Activated naive CD4-positive, alpha-beta T cell treated with anti-CD3 and anti-CD28 coated beads for 36 hours (primary cell): ENCODE measurements around the gene SLC25A23. TPM values are rescaled to one million over a fixed set of nuclear protein-coding genes. Genes with fewer than 3 reads are reported as not detected.
"Not testable (repeated sequence)": the region's sequence is repeated elsewhere in the genome, so short reads cannot be mapped to it uniquely, and the experiment has no call there.

Experiments
- CTCF ChIA-PET: fragments of 350-600 bp; sonication (Branson Sonifier 250); formaldehyde crosslinking; loops from one replicate; lab custom pipeline; 2021; ENCODE audit warnings: antibody characterized with exemption; lab: Charles Lee
- DNase-seq: peaks from one replicate; pipeline ENCODE4 v3.0.0-alpha.2; 2020
- H3K27ac Mint-ChIP-seq: one replicate; pipeline ENCODE4 v1.8.0; 2021; ENCODE audit warnings: mild to moderate bottlenecking, mixed read lengths
- H3K27me3 Mint-ChIP-seq: one replicate; pipeline ENCODE4 v1.8.0; 2021; ENCODE audit warnings: low read depth, mixed read lengths
- H3K36me3 Mint-ChIP-seq: one replicate; pipeline ENCODE4 v1.8.0; 2021; ENCODE audit warnings: low read depth, mixed read lengths
- H3K4me1 Mint-ChIP-seq: one replicate; pipeline ENCODE4 v1.8.0; 2021; ENCODE audit warnings: low read depth, mixed read lengths
- H3K4me3 Mint-ChIP-seq: one replicate; pipeline ENCODE4 v1.8.0; 2021; ENCODE audit warnings: mild to moderate bottlenecking, moderate library complexity, mixed read lengths
- H3K9me3 Mint-ChIP-seq: one replicate; pipeline ENCODE4 v1.8.0; 2021; ENCODE audit warnings: mixed read lengths
- intact Hi-C: fragments of 100-400 bp; cut with micrococcal nuclease; formaldehyde crosslinking; loops from one replicate; pipeline ENCODE4 v1.15.1; 2023
- total RNA-seq, 2 experiments: library from RNA; stranded (reverse); gene quantifications; one replicate each; pipeline ENCODE4 v1.2.3, GENCODE V29; 2021

SLC25A23 gene
- total RNA-seq = 10 to 100 TPM; 16.2 to 18.2 TPM

DNA sequence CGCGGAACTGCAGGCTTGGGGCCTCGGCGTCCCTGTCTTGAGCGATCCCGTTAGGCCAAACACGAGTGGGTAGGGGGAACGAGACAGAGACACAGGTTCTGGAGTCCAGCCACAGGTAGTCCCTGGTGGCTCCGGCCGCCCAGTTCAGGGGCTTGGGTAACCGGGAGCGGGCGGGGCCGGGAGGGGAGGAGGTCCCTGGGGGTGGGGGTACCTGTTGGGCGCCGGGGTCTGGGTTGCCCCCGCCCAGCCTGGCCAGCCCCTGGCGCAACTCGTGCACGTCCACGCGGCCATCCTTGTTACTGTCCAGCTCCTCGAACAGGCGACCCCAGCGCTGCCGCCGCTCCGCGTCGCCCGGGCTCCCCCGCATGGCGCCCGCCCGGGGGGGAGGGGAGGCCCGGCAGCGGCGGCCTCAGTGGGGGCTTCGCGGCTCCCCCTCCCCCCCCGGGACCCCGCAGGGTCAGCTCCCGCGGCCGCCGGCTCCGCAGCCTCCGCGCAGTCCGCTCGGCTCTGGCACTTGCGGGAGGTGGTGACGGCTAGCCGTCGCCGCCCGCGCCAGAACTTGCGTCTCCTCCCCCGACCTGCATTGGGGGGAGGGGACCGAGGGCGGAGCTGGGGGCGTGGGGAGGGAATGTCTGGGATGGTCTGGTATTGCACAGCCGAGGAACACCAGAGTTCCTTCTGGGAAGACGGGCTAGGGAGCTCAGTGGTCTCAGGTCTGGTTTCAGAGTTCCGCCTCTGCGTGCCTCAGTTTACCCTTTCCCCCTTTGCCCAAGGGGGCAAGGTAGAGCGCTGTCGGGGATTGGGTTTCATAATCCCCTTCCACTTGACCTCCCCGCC lies at the start of gene SLC25A23:
TSS of gene SLC25A23 (minus strand) at position 531 of the 837 bp plus-strand sequence. CDS start at position 367, 164 bp downstream.
- CTCF ChIA-PET = interaction anchor here (1.0 kb wide), 1 partner anchor 22 kb away, joined by 3 read pairs; the partner anchor contains the start of gene DENND1C
- H3K4me3 Mint-ChIP-seq = peak within 1 kb of the TSS; percentile 90
- H3K27me3 Mint-ChIP-seq = no peaks in the 10 kb centered on the region
- H3K27ac Mint-ChIP-seq = peak within 1 kb of the TSS; percentile 78
- DNase-seq = peak; percentile 68
- H3K9me3 Mint-ChIP-seq = peaks cover 13% of the 10 kb centered on the region
- intact Hi-C loops = loop anchor here (1.0 to 5.0 kb wide), 11 partner anchors 22 to 555 kb away; partner anchors contain the start of genes CLPP, DENND1C, GPR108 and GTF2F1
- peaks cover 15% of the 10 kb centered on the region for H3K4me1 Mint-ChIP-seq
- peaks cover 18% of the 10 kb centered on the region for H3K36me3 Mint-ChIP-seq

DNA sequence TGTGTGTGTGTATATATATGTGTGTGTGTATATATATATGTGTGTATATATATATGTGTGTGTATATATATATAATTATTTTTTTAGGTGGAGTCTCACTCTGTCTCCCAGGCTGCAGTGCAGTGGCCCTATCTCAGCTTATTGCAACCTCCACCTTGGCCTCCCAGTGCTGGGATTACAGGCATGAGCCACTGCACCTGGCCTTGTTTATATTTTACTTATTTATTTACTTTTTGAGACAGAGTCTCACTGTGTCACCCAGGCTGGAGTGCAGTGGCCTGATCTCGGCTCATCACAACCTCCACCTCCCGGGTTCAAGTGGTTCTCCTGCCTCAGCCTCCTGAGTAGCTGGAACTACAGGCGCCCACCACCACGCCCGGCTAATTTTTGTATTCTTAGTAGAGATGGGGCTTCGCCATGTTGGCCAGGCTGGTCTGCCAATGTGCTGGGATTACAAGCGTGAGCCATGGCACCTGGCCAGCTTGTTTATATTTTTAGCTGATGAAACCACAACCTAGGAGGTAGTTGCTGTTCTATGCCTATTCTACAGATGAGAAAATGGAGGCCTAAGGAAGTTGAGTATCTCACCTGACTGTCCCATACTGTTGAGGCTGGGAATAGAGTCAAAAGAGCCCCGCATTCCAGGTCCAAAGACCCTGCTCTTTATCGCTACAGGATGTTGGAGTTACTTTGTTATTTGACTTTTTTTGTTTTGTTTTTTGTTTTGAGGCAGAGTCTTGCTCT lies 48.6 kb upstream of the SLC25A23 start:
- H3K4me1 Mint-ChIP-seq, H3K4me3 Mint-ChIP-seq, H3K9me3 Mint-ChIP-seq, H3K27ac Mint-ChIP-seq, DNase-seq, CTCF ChIA-PET, H3K27me3 Mint-ChIP-seq, H3K36me3 Mint-ChIP-seq: not testable (repeated sequence)
- intact Hi-C loops = loop anchor here (10.0 kb wide), 1 partner anchor 233 kb away; the partner anchor contains the start of gene MLLT1

GRCh38 chr19:6503407-6504201 lies 44.0 kb upstream of the SLC25A23 start:
- H3K4me3 Mint-ChIP-seq = peak overlapping the region; percentile 5
- H3K4me1 Mint-ChIP-seq = peaks cover 9% of the 10 kb centered on the region
- no peak for DNase-seq
- H3K9me3 Mint-ChIP-seq = no peaks in the 10 kb centered on the region
- peaks cover 5% of the 10 kb centered on the region for H3K27me3 Mint-ChIP-seq
- no peaks in the 10 kb centered on the region for H3K36me3 Mint-ChIP-seq
- intact Hi-C loops = loop anchor here (2.0 to 10.0 kb wide), 4 partner anchors 43 to 285 kb away; partner anchors contain the start of genes ALKBH7 and MLLT1
- CTCF ChIA-PET = interaction anchor here (0.6 to 1.6 kb wide), 6 partner anchors 13 to 262 kb away, joined by 3 to 11 read pairs (median 5); partner anchors contain the start of gene DENND1C
- H3K27ac Mint-ChIP-seq = no peak overlapping the region

DNA sequence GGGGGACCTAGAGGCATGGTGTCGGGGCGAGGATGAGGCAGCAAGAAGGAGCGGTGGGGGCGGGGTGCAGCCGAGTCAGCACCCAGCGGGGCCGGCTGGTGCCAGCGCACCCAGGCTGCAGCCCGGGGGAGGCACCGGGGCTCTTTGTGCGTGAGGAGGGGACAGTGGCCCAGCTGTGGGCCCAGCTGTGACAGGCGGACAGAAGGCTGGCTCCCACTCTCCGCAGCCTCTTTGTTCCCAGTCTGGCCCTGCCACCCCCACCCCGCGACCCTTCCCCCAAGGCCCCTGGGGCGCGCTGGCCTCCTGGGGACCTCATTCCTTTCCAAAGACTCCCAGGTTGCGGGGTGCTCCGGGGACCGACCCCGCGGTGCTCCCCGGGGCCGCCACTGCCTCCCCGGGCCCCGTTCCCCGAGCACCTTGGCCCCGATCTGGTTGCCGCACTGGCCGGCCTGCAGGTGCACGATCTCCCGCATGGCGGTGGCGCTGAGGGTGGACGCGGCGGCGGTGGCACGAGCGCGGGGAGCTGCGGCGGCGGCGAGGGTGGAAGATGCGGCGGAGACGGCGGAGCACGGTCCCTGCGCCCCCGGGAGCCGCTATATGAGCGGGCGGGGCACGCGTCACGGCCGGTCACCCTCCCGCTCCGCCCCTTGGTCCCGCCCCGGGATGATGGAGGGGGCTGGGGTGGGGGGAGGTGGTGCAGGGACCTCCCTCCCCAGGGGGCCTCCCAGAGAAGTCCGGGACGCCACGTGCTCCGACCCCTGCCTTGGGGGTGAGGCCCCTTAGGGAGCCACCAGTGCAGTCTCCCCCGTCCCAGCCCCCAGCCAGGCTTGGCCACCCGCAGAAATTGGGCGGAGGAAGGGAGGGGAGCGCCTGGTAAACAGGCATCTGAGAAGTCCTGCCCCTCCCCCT lies 42.4 kb upstream of the SLC25A23 start, which contains the start of gene TUBB4A:
TSS of gene TUBB4A (minus strand) at position 570 of the 909 bp plus-strand sequence. CDS start at position 473, 97 bp downstream.
- H3K9me3 Mint-ChIP-seq = no peaks in the 10 kb centered on the region
- H3K4me3 Mint-ChIP-seq = peak within 1 kb of the TSS; percentile 68
- CTCF ChIA-PET = interaction anchor here (0.6 kb wide), 1 partner anchor 24 kb away, joined by 6 read pairs; no protein-coding TSS in a partner anchor
- intact Hi-C loops = loop anchor here (2.0 to 10.0 kb wide), 3 partner anchors 19 to 227 kb away; partner anchors contain the start of genes ALKBH7 and MLLT1
- peaks cover 9% of the 10 kb centered on the region for H3K4me1 Mint-ChIP-seq
- H3K36me3 Mint-ChIP-seq = no peaks in the 10 kb centered on the region
- peak; percentile 58 for DNase-seq
- peaks cover 5% of the 10 kb centered on the region for H3K27me3 Mint-ChIP-seq
- no peak within 1 kb of the TSS for H3K27ac Mint-ChIP-seq

DNA sequence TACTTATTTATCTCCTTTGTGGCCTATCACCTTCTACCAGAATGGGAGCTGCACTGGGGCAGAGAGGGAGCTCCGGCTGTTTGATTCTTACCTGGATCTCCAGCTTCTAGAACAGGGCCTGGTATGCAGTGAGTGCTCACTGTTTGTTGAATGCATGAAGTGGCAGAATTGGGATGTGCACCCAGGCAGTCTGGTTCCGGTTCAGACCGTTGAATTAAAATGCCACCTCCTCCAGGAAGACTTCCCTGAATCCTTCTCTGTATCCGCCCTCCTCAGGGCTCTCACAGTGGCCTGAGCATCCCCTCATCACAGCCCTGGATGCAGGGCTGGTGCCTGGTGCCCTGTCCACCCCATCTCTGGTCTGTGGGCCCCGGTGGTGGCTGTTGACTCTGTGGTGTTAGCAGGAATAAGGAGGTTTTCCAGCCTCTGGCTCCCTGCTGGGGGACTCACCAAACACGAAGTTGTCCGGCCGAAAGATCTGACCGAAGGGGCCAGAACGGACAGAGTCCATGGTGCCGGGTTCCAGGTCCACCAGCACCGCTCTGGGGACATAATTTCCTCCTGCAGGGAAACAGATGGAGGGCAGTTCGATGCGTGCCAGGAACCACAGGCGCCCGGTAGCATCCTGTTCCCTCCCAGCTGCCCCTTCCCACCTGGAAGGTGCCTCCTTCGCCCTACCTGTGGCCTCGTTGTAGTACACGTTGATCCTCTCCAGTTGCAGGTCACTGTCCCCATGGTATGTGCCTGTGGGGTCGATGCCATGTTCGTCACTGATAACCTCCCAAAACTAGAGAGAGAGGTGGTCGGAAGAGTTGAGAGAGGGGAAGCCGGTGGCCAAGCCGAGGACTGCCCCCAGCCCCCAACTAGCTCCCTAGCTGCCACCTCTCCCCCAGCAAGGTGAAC lies 41.5 kb upstream of the SLC25A23 start:
- Mint-ChIP-seq H3K4me1 (peaks cover 9% of the 10 kb centered on the region), H3K27ac (no peak overlapping the region), H3K9me3 (no peaks in the 10 kb centered on the region), H3K4me3 (peak overlapping the region; percentile 68), H3K27me3 (peaks cover 5% of the 10 kb centered on the region), H3K36me3 (no peaks in the 10 kb centered on the region)
- intact Hi-C loops = loop anchor here (2.0 to 10.0 kb wide), 3 partner anchors 18 to 226 kb away; partner anchors contain the start of genes ALKBH7 and MLLT1
- no peak for DNase-seq
- CTCF ChIA-PET = interaction anchor here (0.9 to 1.0 kb wide), 2 partner anchors 16 to 20 kb away, joined by 4 to 5 read pairs; partner anchors contain the start of gene DENND1C

GRCh38 chr19:6499052-6499790 lies 39.6 kb upstream of the SLC25A23 start:
- H3K4me3 Mint-ChIP-seq = no peak overlapping the region
- H3K27ac Mint-ChIP-seq = no peak overlapping the region
- H3K9me3 Mint-ChIP-seq = no peaks in the 10 kb centered on the region
- no peak for DNase-seq
- CTCF ChIA-PET = interaction anchor here (1.3 kb wide), 1 partner anchor 17 kb away, joined by 7 read pairs; no protein-coding TSS in a partner anchor
- H3K36me3 Mint-ChIP-seq = no peaks in the 10 kb centered on the region
- peaks cover 5% of the 10 kb centered on the region for H3K4me1 Mint-ChIP-seq
- intact Hi-C loops = no loop called here
- H3K27me3 Mint-ChIP-seq = peaks cover 5% of the 10 kb centered on the region

DNA sequence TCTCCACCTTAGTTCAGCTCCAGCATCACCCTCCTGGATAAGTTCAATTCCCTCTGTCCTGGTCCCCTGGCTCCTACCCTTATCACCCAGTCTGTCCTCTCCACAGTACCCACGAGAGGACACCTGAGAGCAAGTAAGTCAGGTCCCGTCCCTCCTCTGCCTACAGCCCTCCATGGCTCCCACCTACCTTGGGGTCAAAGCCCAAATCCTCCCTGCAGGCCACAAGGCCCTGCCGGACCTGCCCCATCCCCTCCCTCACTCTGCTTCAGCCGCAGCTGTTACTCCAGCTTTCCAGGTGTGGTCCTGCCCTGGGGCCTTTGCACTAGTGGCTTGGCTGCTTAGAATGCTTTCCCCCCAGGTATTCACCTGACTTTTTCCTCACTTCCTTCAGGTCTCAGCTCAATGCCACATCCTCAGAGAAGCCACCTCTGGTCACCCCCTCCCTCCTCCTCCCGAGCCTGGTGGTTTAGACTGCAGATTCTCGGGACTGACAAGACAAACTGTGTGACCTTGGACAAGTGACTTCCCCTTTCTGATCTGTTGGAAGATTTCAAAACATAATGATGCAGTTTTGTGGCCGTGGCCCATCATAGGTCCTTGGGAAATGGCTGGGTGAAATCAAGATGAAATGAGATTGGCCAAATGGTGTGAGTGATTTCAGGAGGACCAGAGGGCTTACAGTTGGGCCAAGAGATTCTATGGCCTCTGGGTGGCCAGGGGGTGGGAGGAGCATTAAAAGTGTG lies 38.9 kb upstream of the SLC25A23 start:
- H3K27me3 Mint-ChIP-seq = peaks cover 1% of the 10 kb centered on the region
- intact Hi-C loops = no loop called here
- no peaks in the 10 kb centered on the region for H3K36me3 Mint-ChIP-seq
- H3K27ac Mint-ChIP-seq = no peak overlapping the region
- peaks cover 5% of the 10 kb centered on the region for H3K4me1 Mint-ChIP-seq
- H3K4me3 Mint-ChIP-seq = no peak overlapping the region
- CTCF ChIA-PET = interaction anchor here (0.6 to 1.2 kb wide), 2 partner anchors 17 to 50 kb away, joined by 3 read pairs; partner anchors contain the start of gene DENND1C
- DNase-seq = no peak
- no peaks in the 10 kb centered on the region for H3K9me3 Mint-ChIP-seq

DNA sequence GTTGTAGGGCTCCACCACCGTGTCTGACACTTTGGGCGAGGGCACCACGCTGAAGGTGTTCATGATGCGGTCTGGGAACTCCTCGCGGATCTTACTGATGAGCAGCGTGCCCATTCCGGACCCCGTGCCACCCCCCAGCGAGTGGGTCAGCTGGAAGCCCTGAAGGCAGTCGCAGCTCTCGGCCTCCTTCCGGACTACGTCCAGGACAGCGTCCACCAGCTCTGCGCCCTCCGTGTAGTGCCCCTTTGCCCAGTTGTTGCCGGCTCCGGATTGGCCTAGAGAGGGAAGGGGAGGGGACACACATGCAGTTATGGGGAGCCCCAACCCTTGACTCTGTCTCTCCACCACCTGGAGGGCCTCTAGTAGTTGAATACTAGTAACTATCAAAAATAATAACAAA lies 36.4 kb upstream of the SLC25A23 start:
- H3K27ac Mint-ChIP-seq = no peak overlapping the region
- H3K36me3 Mint-ChIP-seq = no peaks in the 10 kb centered on the region
- H3K27me3 Mint-ChIP-seq = no peaks in the 10 kb centered on the region
- H3K4me3 Mint-ChIP-seq = no peak overlapping the region
- DNase-seq = no peak
- peaks cover 8% of the 10 kb centered on the region for H3K9me3 Mint-ChIP-seq
- CTCF ChIA-PET = interaction anchor here (0.6 kb wide), 1 partner anchor 387 kb away, joined by 3 read pairs; no protein-coding TSS in a partner anchor
- intact Hi-C loops = no loop called here
- H3K4me1 Mint-ChIP-seq = no peaks in the 10 kb centered on the region

- intact Hi-C loops = no loop called here
- H3K4me3 Mint-ChIP-seq = no peak overlapping the region
- peaks cover 8% of the 10 kb centered on the region for H3K9me3 Mint-ChIP-seq
- CTCF ChIA-PET = no interaction called here
- H3K36me3 Mint-ChIP-seq = no peaks in the 10 kb centered on the region
- DNase-seq = no peak
- H3K27me3 Mint-ChIP-seq = no peaks in the 10 kb centered on the region
- H3K27ac Mint-ChIP-seq = no peak overlapping the region
- no peaks in the 10 kb centered on the region for H3K4me1 Mint-ChIP-seq
These were observed 34.9 kb upstream of the SLC25A23 start for GRCh38 chr19:6494438-6495036.
